B cell (primary cell): ENCODE results near the gene GPRIN2.

Experiments used
- CTCF ChIP-seq: fragments of 200-600 bp; IDR thresholded peaks from one replicate; pipeline ENCODE4 v1.8.0; 2022; ENCODE audit warnings: antibody characterized with exemption, mild to moderate bottlenecking
- EZH2 ChIP-seq: IDR thresholded peaks from 2 replicates; pipeline ENCODE4 v1.6.1; 2012; ENCODE audit warnings: borderline replicate concordance, low read depth, mild to moderate bottlenecking, moderate library complexity, low read length; ENCODE audit not compliant: insufficient read depth, poor library complexity, severe bottlenecking

GRCh38 chr10:46528171-46528671 is 28.2 kb downstream of the GPRIN2 start:
- TF ChIP-seq CTCF = no peak
- no peak for TF ChIP-seq EZH2
